ENCODE data around the gene FTL.
A peak's percentile ranks its signal among the peaks of the same experiment; 100 is the strongest.

The FTL gene

GRCh38 chr19:48991873-48992580, 26.9 kb downstream of the FTL start:
- DNase-seq (ENCODE audit: low read depth in 2 of 2) = no peak

- DNase-seq (ENCODE audit: low read depth in 2 of 2) = no peak
These were observed 27.6 kb downstream of the FTL start for GRCh38 chr19:48992581-48993174.

GRCh38 chr19:48993175-48994034, 28.3 kb downstream of the FTL start, which contains the start of the genes GYS1 and RUVBL2:
TSS of gene GYS1 (minus strand) at chr19:48993309. CDS start at chr19:48993112, 197 bp downstream.
TSS of gene RUVBL2 (plus strand) at chr19:48993887. CDS start at chr19:48993912, 25 bp downstream.
- peak; percentile 98 to 99 for DNase-seq (ENCODE audit: low read depth in 2 of 2)

GRCh38 chr19:48994035-48994386, 28.9 kb downstream of the FTL start:
- no peak for DNase-seq (ENCODE audit: low read depth in 2 of 2)

GRCh38 chr19:48997972-48998371, 32.9 kb downstream of the FTL start:
- no peak for DNase-seq (ENCODE audit: low read depth in 2 of 2)

- DNase-seq (ENCODE audit: low read depth in 2 of 2) = peak; percentile 47 to 62
These were observed 34.6 kb downstream of the FTL start for GRCh38 chr19:48999481-49000325.

- DNase-seq (ENCODE audit: low read depth in 2 of 2) = no peak
These were observed 39.0 kb downstream of the FTL start for GRCh38 chr19:49004133-49004532.

- DNase-seq (ENCODE audit: low read depth in 2 of 2) = no peak
These were observed 40.0 kb downstream of the FTL start for GRCh38 chr19:49004964-49005614.

GRCh38 chr19:49006905-49007304, 41.8 kb downstream of the FTL start:
- no peak for DNase-seq (ENCODE audit: low read depth in 2 of 2)

GRCh38 chr19:49009828-49010227, 44.7 kb downstream of the FTL start:
- no peak for DNase-seq (ENCODE audit: low read depth in 2 of 2)

GRCh38 chr19:49010453-49010852, 45.3 kb downstream of the FTL start:
- no peak for DNase-seq (ENCODE audit: low read depth in 2 of 2)

- no peak for DNase-seq (ENCODE audit: low read depth in 2 of 2)
These were observed 46.1 kb downstream of the FTL start for GRCh38 chr19:49011194-49011593.

GRCh38 chr19:49014123-49014869, 49.2 kb downstream of the FTL start:
- DNase-seq (ENCODE audit: low read depth in 2 of 2) = no peak

- no peak for DNase-seq (ENCODE audit: low read depth in 2 of 2)
These were observed 49.8 kb downstream of the FTL start for GRCh38 chr19:49014870-49015255.

- no peak for DNase-seq (ENCODE audit: low read depth in 2 of 2)
These were observed 51.1 kb downstream of the FTL start for GRCh38 chr19:49016067-49016839.

Measured in stimulated activated CD4-positive, alpha-beta T cell treated with anti-CD3 and anti-CD28 coated beads, Interleukin-1b, Interleukin-23, amount 100 ng/mL, for 4 hours (primary cell).